Cardiac muscle cell (in vitro differentiated cells and primary cell): ENCODE results near the gene ADCK1. TPM values are rescaled to one million over a fixed set of nuclear protein-coding genes. Genes with fewer than 3 reads are reported as not detected.
"Not testable (repeated sequence)": the region's sequence is repeated elsewhere in the genome, so short reads cannot be mapped to it uniquely, and the experiment has no call there.

Experiments
- DNase-seq, 2 donors: peaks; one replicate each; pipeline versions ENCODE4 v3.0.0 to v3.0.0-alpha.2; 2010 to 2017; ENCODE audit warnings: low read depth in 1 of 2, low spot score in 1 of 2
- H3K27ac ChIP-seq: fragments of 200-600 bp; sonication (generic); 2 replicates; pipeline ENCODE4 v1.5.1; 2016
- H3K27me3 ChIP-seq: fragments of 200-600 bp; sonication (generic); 2 replicates; pipeline ENCODE4 v1.6.0; 2016; ENCODE audit warnings: control low read depth
- H3K36me3 ChIP-seq: fragments of 200-600 bp; sonication (generic); 2 replicates; pipeline ENCODE4 v1.5.1; 2016; ENCODE audit warnings: control low read depth
- H3K4me1 ChIP-seq: fragments of 200-600 bp; sonication (generic); 2 replicates; pipeline ENCODE4 v1.8.1; 2017; ENCODE audit warnings: low read depth, mild to moderate bottlenecking, mixed run types
- H3K4me3 ChIP-seq: fragments of 200-600 bp; sonication (generic); 2 replicates; pipeline ENCODE4 v1.5.1; 2016; ENCODE audit warnings: mild to moderate bottlenecking
- H3K9me3 ChIP-seq: fragments of 200-600 bp; sonication (generic); 2 replicates; pipeline ENCODE4 v1.5.1; 2017; ENCODE audit warnings: low read depth, mild to moderate bottlenecking, control low read depth
- CTCF ChIP-seq: IDR thresholded peaks from 2 replicates; pipeline ENCODE4 v1.5.1; 2012; ENCODE audit warnings: low read depth, mild to moderate bottlenecking, low read length
- polyA plus RNA-seq: library from polyadenylated mRNA; unstranded; fragments of >200 nt; fragmentation: Nextera tagmentation; extraction: Ambion mirVana; gene quantifications from 2 replicates; pipeline ENCODE4 v1.2.1, GENCODE V29; 2016
- total RNA-seq: library from RNA; depleted of rRNA; stranded (reverse); fragments of >200 nt; gene quantifications from 2 replicates; pipeline ENCODE4 v1.2.3, GENCODE V29; 2016

Gene ADCK1
- total and polyA plus RNA-seq, 2 experiments from 2014 or later = 12.2 to 20.6 TPM

DNA sequence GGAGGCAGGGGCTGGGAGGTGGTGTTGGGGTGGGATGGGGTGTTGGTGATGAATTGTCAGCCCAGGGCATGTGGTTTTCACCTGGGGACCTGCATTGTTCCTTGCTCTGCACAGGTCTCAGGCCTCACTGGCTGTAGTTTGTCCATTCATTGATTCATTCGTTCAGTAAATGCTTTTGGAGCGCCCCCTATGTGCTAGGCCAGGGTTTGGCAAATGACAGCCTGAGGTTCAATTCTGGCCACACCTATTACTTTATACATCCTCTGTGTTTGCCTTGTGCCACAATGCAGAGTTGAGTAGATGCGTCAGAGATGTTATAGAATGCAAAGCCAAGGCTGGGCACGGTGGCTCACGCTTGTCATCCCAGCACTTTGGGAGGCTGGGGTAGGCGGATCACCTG, 4.7 kb downstream of the ADCK1 start:
- H3K9me3 ChIP-seq = no peaks in the 10 kb centered on the region

GRCh38 chr14:77805706-77806105, 5.8 kb downstream of the ADCK1 start:
- Histone ChIP-seq H3K36me3 (no peaks in the 10 kb centered on the region), H3K27ac (no peak overlapping the region), H3K4me1 (no peaks in the 10 kb centered on the region), H3K27me3 (no peaks in the 10 kb centered on the region), H3K4me3 (no peak overlapping the region), H3K9me3 (no peaks in the 10 kb centered on the region)
- TF ChIP-seq CTCF = no peak
- no peak for DNase-seq

More for the DNA sequence above, 4.7 kb downstream of the ADCK1 start:
- Histone ChIP-seq H3K27ac (no peak overlapping the region), H3K4me3 (no peak overlapping the region), H3K27me3 (no peaks in the 10 kb centered on the region), H3K36me3 (no peaks in the 10 kb centered on the region), H3K4me1 (no peaks in the 10 kb centered on the region)
- peak in 1 of 2 donors; percentile 29 for DNase-seq
- peak; percentile 45 for TF ChIP-seq CTCF

DNA sequence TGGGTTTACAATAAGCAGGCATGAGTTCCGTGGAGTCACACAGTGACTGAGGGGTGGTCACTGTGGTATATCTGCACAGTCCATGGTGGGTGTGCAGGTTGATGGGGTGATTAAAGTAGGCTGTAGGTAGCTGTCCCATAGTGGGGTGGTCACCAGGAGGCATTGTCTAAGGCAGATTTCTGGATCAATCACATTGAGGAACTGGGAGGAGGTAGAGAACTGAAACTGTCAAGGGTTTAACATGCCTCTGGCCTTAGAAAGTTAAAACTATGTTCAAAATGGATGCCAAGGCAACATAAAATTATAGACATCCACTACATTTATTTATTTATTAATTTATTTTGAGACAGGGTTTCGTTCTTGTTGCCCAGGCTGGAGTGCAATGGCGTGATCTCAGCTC, 8.3 kb downstream of the ADCK1 start:
- Histone ChIP-seq H3K4me3 (no peak overlapping the region), H3K27ac (no peak overlapping the region), H3K9me3 (no peaks in the 10 kb centered on the region), H3K36me3 (no peaks in the 10 kb centered on the region), H3K4me1 (no peaks in the 10 kb centered on the region), H3K27me3 (no peaks in the 10 kb centered on the region)
- no peak for TF ChIP-seq CTCF
- no peak for DNase-seq

- no peak overlapping the region for H3K27ac ChIP-seq
- H3K9me3 ChIP-seq = no peaks in the 10 kb centered on the region
- no peaks in the 10 kb centered on the region for H3K36me3 ChIP-seq
- no peaks in the 10 kb centered on the region for H3K27me3 ChIP-seq
- H3K4me3 ChIP-seq = no peak overlapping the region
- TF ChIP-seq CTCF = no peak
- no peaks in the 10 kb centered on the region for H3K4me1 ChIP-seq
- no peak for DNase-seq
These were observed 9.1 kb downstream of the ADCK1 start for GRCh38 chr14:77809011-77809410.

GRCh38 chr14:77812028-77812427, 12.1 kb downstream of the ADCK1 start:
- Histone ChIP-seq H3K4me3 (no peak overlapping the region), H3K9me3 (no peaks in the 10 kb centered on the region), H3K4me1 (no peaks in the 10 kb centered on the region), H3K27ac (no peak overlapping the region), H3K27me3 (no peaks in the 10 kb centered on the region), H3K36me3 (no peaks in the 10 kb centered on the region)
- TF ChIP-seq CTCF = no peak
- no peak for DNase-seq

GRCh38 chr14:77812682-77813081, 12.8 kb downstream of the ADCK1 start:
- not testable (repeated sequence) for H3K27me3 ChIP-seq, DNase-seq, H3K4me1 ChIP-seq, H3K27ac ChIP-seq, H3K36me3 ChIP-seq, H3K4me3 ChIP-seq, H3K9me3 ChIP-seq
